Measurements from ENCODE around the gene CUL7.

DNA sequence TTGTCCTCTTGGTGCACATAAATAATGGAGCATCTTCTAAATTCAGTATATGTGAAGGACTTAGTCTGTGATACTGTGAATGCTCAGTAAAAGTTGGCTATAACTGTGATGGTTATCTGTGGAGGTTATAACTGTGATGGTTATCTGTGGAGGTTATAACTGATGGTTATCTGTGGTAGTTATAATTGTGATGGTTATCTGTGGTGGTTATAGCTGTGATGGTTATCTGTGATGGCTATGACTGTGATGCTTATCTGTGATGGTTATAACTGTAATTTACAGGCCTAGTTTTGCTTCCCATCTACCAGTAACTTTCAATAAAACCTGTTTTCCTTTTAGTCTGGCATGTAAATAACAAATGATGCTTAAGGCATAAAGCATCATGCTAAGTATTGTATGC lies 39.0 kb upstream of the CUL7 start:
- TF ChIP-seq, protein P1, sequence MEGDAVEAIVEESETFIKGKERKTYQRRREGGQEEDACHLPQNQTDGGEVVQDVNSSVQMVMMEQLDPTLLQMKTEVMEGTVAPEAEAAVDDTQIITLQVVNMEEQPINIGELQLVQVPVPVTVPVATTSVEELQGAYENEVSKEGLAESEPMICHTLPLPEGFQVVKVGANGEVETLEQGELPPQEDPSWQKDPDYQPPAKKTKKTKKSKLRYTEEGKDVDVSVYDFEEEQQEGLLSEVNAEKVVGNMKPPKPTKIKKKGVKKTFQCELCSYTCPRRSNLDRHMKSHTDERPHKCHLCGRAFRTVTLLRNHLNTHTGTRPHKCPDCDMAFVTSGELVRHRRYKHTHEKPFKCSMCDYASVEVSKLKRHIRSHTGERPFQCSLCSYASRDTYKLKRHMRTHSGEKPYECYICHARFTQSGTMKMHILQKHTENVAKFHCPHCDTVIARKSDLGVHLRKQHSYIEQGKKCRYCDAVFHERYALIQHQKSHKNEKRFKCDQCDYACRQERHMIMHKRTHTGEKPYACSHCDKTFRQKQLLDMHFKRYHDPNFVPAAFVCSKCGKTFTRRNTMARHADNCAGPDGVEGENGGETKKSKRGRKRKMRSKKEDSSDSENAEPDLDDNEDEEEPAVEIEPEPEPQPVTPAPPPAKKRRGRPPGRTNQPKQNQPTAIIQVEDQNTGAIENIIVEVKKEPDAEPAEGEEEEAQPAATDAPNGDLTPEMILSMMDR (conservative IDR thresholded peaks at IDR 0.05): no peak
- no peak for TF ChIP-seq EZH2 (IDR thresholded peaks at IDR 0.05; ENCODE audit: low read depth)

All from PC-9 (cell line).